GM18873 (cell line): Measurements from ENCODE around the gene IGFBP5.

Experiments used
- ATAC-seq: cut with Tn5 transposase; IDR thresholded peaks from one replicate; pipeline ENCODE4 v1.9.1; 2021; ENCODE audit warnings: mild to moderate bottlenecking, moderate library complexity, moderate number of reproducible peaks; ENCODE audit not compliant: unreplicated experiment, low FRiP score

The IGFBP5 gene

DNA sequence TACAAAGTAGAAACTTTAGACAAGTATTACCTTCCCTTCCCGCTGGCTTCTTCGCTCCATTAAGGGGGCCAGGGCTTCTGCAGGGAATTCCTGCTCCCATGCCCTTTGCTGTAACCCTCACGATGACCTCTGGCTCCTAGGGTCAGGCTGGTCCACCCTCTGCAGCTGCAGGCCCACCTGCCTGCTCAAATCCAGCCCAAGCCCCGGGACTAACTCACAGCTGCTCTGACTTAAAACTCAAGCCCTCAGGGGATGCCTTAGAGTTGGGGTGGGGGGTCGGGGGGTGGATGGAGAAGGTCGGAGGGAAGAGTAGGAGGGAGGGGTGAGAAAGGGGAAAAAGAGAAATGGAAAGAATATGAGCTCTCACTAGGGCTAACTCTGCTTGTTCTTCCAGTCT lies 4.9 kb downstream of the IGFBP5 start:
- no peak for ATAC-seq

DNA sequence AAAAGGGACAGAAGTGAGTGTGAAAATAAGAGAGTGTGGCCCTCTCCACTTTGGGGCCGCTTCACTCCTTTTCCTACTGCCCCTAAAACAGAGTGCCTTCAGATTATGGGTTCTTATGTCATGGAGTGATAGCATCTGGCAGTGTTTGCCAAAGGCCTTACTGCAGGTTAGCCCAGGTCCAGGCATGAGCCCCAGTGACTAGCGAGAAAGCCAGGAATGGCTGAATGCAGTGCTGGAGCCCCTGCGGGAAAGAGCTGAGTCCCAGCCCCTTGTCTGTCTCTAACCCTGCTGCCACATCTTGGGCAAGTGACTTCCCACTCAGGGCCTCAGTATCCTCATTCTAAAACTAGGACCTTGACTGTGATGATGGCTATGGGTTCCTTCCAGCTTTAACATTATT lies 6.0 kb downstream of the IGFBP5 start:
- no peak for ATAC-seq

DNA sequence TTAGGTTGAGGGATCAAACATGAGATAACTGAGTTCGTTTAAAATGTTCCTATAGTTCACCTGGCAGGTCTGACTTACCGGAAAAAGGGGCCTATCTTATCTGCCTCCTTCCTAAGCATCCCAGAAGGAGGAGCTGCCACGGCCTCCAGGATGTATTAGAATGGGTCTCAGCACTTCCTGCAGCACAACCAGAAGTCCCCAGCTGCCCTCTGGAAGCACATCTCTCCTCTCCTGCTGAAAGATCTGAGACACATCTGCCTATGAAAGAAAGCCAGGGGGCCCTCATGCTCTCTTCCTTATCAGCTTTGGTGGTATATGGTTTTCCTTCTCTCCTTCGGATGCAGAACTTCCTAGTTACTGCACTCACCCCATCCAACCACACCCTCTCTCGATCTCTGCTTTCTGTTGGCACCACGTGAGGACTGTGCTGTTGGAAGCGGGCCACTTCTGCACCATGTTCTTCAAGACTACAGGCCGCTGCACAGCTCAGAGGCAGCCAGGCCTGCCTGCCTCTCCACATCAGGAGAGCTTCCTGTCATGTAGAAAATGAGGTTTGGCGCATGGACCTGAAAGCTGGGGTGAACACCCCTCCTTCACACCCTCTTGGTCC lies 6.5 kb downstream of the IGFBP5 start:
- no peak for ATAC-seq

DNA sequence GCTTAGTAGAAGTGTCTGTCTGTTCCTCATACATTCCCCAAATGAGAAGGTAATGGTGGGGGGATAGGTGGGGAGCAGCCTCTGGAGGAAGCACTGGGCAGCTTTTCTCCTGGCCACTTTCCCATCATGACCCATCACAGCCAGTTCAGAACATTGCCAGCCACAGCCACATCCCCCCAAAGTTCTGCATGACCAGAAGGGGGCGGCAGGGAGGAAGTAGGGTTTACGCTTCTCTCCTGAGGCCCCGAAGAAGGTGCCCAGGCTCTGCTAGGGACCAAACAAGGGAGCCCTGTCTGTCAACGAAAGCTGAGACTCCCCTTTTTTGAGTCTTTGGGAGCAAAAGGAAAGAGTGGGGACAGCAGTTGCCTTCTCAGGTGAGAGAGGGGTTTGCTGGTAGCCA lies 7.7 kb downstream of the IGFBP5 start:
- ATAC-seq = no peak

DNA sequence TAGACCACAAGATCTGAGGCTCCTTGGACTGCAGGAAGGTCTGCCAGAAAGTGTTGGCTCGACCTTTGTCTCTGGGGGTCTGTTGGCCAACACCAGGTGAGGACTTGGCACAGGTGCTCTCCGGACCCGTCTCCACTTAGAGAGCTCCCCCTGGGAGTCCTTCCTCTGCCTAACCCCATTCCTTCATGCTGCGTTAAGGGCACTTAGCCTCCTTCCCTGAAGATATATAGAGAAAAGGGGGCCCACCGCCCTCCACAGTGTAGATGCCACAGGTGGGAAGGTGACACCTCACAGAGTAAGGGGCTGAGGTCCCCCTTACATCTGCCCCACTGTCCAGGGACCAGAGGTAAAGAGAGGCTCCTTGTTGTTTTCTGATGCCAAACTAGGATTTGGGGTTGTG lies 8.2 kb downstream of the IGFBP5 start:
- no peak for ATAC-seq

DNA sequence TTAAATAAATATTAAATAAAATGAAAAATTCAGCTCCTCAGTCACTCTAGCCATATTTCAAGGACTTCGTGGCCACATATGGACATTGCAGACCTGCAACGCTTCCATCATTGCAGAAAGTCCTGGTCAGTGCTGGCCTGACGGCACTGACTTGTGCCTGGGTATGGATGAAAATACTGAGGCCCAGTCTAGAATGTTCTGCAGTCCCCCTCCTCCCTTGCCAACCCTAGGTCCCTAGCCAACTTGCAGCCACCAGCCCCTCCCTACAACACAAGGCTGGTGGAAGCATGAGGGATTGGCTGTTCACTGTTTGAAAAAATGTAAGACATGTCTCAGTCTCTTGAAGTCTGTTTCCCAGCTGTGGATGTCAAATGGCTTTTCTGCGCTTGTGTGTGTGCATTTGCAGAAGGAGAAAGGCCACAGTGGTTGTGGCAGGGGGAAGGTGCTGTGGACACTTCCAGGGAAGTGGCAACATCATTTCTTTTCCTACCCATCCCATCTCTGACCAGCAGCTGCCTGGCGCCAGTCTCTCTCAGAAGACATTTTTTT lies 9.9 kb downstream of the IGFBP5 start:
- no peak for ATAC-seq

DNA sequence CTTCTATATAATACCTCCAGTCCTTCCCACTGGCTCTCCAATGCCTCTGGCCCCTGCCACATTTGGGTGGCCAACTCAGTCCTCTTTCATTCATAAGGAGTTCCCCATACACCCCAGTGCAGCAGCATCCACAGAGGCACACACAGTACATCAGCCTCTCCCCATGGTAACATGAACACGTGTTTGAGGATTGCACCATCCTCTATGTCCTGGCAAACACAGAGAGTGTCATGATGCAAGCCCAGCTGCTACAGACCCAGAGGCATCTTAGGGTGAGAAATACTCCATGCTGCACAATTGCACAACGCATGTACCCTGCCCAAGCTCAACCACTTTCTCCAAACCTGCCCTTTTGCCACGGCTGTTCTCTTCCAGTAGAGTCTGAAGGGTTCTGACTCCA lies 11.5 kb downstream of the IGFBP5 start:
- no peak for ATAC-seq

DNA sequence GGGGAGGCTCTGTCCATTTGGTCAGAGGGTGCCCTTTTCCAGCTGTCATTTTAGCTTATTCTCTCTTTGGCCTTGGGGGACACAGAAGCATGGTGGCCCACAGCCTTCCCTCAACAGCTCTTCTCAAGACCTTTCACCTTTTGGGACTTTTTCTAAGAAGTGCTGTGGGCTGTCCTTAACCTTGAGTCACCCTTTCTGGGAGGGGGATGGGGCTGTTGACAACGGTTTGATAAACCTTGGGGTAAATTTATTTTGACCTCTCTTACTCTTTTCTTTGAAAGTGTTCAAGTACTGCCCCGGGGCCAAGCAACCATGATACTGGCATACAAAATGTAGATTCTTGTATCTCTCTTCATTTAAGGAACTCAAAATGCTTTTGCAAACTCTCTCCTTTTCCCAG lies 13.7 kb downstream of the IGFBP5 start:
- no peak for ATAC-seq

DNA sequence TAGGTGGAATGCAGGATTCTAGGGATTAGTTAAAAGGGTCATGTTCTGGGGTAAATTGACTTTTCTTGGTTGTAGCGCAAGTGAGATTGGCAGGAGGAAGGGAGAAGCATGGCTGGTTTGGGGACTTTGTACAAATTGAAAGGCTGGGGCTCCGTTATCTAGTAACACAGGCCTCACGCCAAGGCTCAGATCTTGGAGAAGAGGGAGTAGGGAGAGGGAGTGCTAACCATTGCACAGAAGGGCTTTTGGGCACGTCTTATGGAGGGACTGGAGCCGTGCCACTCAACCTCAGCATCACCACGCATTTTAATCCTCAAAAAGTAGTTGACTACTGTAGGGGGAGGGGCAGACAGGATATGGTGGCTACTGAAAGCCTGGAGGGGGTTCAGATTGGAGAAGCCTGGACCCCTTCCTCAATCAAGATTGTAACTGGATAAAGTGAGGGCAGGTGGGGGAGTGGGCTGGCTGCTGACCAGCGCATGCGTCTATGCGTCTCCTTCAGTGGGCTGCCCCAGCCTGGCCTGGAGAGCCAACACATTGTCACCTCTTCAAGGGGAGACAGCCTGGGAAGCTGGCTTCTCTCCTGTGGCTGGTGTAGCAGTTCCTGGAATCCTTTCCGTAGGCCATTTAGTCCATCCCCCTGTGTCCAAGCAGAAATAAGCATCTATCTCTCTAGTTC lies 14.3 kb downstream of the IGFBP5 start:
- ATAC-seq = no peak

DNA sequence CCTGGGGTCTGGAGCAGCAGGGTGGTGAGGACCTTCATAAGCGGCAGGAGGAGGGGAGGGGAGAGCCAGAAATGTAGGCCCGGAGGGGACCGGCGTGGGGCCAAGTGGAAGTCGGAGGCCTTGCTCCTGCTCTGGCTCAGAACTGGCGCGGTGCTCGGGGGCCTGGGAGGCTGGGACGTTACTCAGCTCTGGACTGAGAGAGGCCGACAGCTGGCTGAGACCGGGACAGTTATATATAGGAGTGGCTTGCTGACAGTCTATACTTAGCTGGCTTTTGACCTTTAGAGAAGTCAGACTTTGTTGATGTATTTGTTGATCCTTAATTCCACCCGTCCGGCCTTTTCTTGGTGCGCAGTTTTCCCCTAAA lies 15.7 kb downstream of the IGFBP5 start:
- ATAC-seq = no peak

DNA sequence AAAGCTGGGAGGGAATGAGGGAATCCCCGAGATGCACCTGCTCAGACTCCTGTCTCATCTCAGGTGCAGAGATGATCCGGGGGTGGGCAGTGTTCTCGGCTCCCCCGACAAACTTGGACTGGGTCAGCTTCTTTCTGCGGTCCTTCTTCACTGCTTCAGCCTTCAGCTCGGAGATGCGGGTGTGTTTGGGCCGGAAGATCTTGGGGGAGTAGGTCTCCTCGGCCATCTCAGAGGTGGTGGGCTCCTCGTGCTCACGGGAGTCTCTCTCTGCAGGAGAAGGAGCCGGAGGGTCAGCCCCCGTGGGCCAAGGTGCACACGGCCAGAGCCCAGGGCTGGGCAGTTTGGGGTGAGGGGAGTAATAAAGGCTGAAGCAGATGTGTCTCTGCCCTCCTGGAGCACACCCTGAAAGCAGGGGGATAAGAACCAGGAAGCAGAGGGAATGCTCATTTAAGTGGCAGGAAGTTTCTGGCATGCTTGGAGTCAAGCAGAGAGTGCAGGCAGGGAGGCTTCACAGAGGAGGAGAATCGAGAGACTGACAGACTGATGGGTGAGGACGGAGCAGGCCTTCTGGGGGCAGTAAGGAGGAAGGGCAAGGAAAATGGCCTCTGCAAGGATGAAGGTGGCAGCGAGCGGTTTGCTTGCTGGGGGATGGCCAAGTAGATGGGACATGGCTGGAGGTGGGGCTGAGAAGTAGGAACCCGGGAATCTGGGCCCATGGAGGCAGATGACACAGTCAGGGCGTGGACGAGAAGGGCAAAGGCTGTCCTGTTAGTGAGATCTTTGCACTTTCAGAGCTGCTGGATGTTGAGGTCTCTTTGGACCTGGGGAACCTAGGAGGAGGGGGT lies 16.3 kb downstream of the IGFBP5 start:
- ATAC-seq = no peak

DNA sequence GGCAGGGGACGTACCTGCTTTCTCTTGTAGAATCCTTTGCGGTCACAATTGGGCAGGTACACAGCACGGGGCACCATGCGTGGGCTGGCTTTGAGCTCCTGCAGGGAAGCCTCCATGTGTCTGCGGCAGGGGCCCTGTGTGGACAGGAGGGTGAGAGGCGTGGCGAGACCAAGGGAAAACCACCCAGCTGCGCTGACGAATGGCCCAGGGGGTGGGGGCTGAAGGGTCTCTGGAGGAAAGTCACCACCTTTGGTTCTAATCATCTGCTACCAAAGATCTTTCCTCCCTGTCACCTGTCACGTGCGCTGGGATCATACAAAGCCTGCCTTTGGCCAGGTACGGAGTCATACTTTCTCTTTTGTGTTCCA lies 17.3 kb downstream of the IGFBP5 start:
- ATAC-seq = no peak

DNA sequence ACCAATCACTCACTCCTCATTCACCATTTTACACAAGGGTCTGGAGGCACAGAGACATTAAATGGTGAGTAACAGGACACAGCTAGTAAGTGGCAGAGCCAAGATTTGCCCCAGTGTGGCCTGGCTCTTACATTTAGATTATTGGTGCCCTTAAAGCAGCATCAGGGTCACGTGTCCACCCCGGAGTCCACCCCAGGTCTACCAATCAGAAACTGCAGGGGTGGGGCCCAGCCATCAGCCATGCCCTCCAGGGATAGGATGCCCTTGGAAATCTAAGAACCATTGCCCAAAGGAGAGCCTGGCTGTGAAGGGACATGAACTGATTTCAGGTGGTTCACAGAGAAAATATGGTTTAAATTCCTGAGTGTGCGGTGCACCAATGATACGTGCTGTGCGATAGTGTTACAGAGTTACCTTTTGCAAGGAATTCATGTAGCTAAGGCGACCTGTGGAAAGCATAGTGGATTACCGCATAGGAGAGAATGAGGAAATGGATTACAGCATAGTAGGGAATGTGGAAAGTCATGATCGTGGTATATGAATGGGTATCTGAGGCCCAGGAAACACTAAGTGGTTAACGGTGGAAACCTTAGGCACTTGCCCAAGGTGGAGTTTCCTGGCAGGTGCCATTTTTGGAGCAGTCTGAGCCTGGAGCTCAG lies 17.8 kb downstream of the IGFBP5 start:
- ATAC-seq = no peak

DNA sequence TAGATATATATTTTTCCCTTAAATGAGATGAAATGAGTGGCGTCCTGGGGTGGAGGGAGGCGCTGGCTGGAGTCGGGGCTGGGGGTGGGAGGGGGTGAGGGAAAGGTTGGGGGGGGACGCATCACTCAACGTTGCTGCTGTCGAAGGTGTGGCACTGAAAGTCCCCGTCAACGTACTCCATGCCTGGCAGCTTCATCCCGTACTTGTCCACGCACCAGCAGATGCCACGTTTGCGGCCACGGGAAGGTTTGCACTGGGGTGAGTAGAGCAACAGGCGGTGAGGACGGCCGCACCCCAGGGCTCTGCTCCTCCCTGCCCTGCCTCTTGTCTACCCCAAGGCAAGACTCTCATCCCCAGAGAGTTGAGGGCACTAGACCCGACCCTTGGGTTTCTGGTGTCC lies 18.7 kb downstream of the IGFBP5 start:
- no peak for ATAC-seq

DNA sequence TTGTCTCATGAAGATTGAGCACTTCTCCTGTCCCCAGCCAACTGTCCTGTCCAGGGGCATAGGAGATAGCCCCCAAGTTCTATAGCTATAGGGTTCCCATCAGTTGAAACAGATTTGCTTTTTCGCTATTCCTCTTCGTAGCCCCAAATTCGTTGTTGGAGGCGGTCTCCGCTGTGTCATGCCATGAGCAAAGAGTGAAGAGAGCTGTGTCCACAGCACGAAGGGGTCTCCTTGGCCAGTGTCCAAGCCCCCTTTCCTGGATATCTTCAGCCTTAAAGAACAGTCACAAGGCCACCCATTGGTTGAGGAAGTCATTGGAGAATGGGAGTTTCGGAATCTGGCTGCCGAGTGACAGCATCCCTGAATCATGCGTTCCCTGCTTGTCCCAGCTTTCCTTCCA lies 21.0 kb downstream of the IGFBP5 start:
- ATAC-seq = no peak

DNA sequence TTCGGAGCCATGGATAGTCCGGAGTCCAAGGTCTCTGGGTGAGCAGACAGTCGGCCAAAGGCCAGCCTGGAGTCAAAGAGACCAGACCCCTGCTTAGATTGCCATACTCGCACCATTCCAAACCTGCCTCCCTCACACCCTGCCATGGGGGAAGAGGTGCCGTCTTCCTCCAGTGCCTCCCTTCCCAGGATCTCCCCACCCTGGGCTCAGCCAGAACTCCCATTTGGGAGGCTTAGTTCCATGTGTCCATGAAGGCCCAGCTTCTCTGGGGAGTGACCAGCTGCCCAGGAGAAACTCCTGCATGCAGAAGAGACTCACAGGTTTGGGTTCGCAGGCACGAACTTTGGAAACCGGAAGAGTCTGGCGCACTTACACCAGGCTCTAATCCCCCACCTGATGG lies 21.7 kb downstream of the IGFBP5 start:
- ATAC-seq = no peak

DNA sequence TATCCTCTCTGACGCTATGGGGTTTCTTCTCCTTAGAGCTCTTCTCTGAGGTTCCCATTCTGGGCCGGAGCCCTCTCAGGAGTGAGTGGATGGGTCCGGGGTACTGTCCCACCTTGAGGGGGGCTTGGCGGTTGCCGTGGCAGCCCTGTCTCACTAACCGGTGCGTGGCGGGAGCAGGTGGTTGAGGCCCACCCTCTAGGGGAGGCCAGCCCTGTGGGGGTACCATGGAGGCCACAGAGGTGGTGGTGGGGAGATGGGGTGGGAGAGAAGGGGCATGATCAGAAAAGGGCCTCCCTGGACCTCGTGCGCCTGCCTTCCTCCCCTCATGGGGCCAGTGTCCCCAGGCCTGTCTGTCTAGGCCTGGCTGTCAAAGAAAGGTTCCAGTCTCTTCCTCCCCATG lies 22.3 kb downstream of the IGFBP5 start:
- no peak for ATAC-seq

DNA sequence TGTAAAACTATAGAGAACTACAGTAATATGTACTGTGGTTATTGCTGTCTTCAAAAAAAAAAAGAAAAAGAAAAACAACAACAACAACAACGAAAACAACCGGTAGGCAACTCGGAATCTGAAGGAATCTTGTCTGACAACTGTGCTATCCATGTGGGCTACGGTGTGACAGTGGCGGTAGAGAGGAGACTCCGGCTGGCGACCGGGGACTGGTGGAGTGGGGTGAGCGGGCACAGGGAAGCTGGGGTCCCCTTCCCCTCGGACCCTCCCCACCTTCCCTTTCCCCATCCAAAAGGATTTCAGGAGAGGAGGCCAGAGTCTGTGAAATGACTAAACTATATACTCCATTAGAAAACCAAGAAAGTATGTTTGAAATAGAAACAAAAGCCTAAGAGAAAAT lies 22.9 kb downstream of the IGFBP5 start:
- no peak for ATAC-seq

DNA sequence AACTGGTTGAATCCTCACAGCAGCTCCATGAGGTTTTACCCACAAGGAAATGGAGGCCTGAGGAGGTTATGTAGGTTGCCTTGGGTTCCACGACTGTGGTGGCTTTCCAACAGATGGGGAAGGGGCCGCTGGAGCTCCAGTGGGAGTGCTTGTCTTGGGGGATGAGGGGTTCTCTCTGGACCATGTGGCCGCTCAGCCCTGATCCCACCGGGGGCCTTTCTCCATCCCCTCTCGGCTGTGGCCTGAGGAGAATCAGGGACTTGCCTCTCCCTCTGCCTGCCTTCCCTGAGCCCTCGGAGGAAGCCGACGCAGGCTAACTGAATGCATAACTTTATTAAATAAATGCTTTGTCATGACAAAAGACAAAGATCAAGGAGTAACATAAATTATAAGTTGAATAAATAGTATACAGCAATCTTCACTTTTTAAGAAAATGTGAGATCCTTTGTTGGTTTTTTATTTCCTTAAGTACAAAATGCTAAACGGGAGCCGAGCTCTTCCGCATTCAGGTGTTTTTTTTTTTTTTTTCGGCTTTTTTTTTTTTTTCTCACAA lies 23.5 kb downstream of the IGFBP5 start:
- ATAC-seq = no peak

DNA sequence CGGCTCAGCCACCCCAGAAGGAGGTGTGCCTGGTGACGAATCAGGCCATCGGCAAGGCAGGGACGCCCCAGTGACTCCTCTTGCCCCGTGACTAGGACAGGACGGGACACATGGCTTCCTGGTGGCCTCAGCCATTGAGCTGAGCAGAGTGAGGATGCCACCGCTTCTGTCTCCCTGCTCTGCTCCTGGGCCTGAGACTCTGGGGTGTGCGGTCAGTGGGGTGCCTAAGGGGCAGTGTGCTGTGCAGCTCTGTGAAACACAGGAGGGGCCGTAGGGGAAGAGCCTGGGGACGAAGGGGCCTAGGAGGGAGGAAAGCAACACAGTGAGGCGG lies 24.3 kb downstream of the IGFBP5 start:
- ATAC-seq = no peak
